ENCODE results near the gene ZNF281. TPM values are rescaled to one million over a fixed set of nuclear protein-coding genes. Genes with fewer than 3 reads are reported as not detected.
"Not testable (repeated sequence)": the region's sequence is repeated elsewhere in the genome, so short reads cannot be mapped to it uniquely, and the experiment has no call there.

Gene ZNF281
- total RNA-seq, 2 experiments from 2014 or later, result 13.5 to 13.7 TPM

- Mint-ChIP-seq H3K4me3 (no peak overlapping the region), H3K4me1 (no peaks in the 10 kb centered on the region), H3K27ac (no peak overlapping the region), H3K27me3 (peaks cover 5% of the 10 kb centered on the region), H3K9me3 (no peaks in the 10 kb centered on the region), H3K36me3 (ENCODE audit: low read depth) (no peaks in the 10 kb centered on the region)
- POLR2A ChIA-PET, result no interaction called here
- CTCF ChIA-PET, result no interaction called here
- DNase-seq, result no peak
Observed at GRCh38 chr1:200422211-200422610, 12.4 kb upstream of the ZNF281 start.

- POLR2A ChIA-PET, result interaction anchor here (0.6 to 0.8 kb wide), 2 partner anchors 9 to 17 kb away, joined by 3 read pairs; no protein-coding TSS in a partner anchor
- H3K36me3 Mint-ChIP-seq (ENCODE audit: low read depth), result no peaks in the 10 kb centered on the region
- peaks cover 2% of the 10 kb centered on the region for H3K4me1 Mint-ChIP-seq
- CTCF ChIA-PET, result no interaction called here
- no peak overlapping the region for H3K4me3 Mint-ChIP-seq
- peaks cover 7% of the 10 kb centered on the region for H3K27me3 Mint-ChIP-seq
- no peaks in the 10 kb centered on the region for H3K9me3 Mint-ChIP-seq
- no peak for DNase-seq
- no peak overlapping the region for H3K27ac Mint-ChIP-seq
Observed at GRCh38 chr1:200415789-200416593, 6.2 kb upstream of the ZNF281 start.

- ChIA-PET CTCF (no interaction called here), POLR2A (interaction anchor here (0.6 kb wide), 1 partner anchor 18 kb away, joined by 3 read pairs; no protein-coding TSS in a partner anchor)
- no peak overlapping the region for H3K4me3 Mint-ChIP-seq
- no peak for DNase-seq
- no peaks in the 10 kb centered on the region for H3K36me3 Mint-ChIP-seq (ENCODE audit: low read depth)
- peaks cover 9% of the 10 kb centered on the region for H3K4me1 Mint-ChIP-seq
- no peak overlapping the region for H3K27ac Mint-ChIP-seq
- no peaks in the 10 kb centered on the region for H3K9me3 Mint-ChIP-seq
- peaks cover 7% of the 10 kb centered on the region for H3K27me3 Mint-ChIP-seq
Observed at GRCh38 chr1:200415227-200415626, 5.4 kb upstream of the ZNF281 start.

DNA sequence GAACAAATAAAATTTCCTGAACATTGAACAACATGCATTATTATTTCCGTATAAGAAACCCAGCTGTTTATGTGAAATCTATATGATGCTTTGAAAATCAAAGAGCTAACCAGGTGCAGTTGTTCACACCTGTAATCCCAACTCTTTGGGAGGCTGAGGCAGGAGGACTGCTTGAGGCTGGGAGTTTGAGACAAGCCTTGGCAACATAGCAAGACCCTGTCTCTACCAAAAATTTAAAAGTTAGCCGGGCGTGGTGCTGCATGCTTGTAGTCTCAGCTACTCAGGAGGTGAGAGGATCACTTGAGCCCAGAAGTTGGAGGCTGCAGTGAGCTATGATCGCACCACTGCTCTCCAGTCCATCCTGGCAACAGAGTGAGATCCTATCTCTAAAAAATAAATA lies 4.8 kb upstream of the ZNF281 start:
- Mint-ChIP-seq H3K36me3 (ENCODE audit: low read depth) (peaks cover 4% of the 10 kb centered on the region), H3K27me3 (peaks cover 7% of the 10 kb centered on the region), H3K9me3 (no peaks in the 10 kb centered on the region), H3K4me3 (no peak overlapping the region), H3K4me1 (peaks cover 14% of the 10 kb centered on the region), H3K27ac (no peak overlapping the region)
- CTCF ChIA-PET, result no interaction called here
- no peak for DNase-seq
- POLR2A ChIA-PET, result no interaction called here

GRCh38 chr1:200413766-200414165 lies 3.9 kb upstream of the ZNF281 start:
- CTCF ChIA-PET; DNase-seq; H3K27me3 Mint-ChIP-seq; H3K27ac Mint-ChIP-seq; H3K9me3 Mint-ChIP-seq; POLR2A ChIA-PET; H3K36me3 Mint-ChIP-seq (ENCODE audit: low read depth); H3K4me3 Mint-ChIP-seq: not testable (repeated sequence)
- peaks cover 18% of the 10 kb centered on the region for H3K4me1 Mint-ChIP-seq

- Mint-ChIP-seq H3K9me3 (no peaks in the 10 kb centered on the region), H3K27ac (no peak overlapping the region), H3K4me3 (no peak overlapping the region)
Observed at GRCh38 chr1:200411406-200412257, 1.8 kb upstream of the ZNF281 start.

DNA sequence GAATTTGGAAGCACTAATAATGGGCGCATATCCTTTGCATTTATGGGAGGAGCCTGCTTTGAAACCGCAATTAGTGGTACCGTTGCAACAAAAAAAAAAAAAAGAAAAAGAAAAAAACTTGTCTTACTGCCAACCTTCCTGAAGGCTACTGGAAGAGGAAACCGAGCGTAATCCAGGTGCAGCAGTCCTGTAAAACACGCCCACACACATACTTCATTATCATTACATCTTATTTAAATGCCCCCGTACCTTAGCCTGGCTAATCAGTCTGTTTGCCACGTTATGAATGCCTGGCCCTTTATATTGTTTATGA lies 686 bp upstream of the ZNF281 start:
- ChIA-PET CTCF (no interaction called here), POLR2A (interaction anchor here (0.6 to 2.4 kb wide), 7 partner anchors 10 to 73 kb away, joined by 3 to 7 read pairs (median 4); no protein-coding TSS in a partner anchor)
- no peak for DNase-seq
- H3K4me1 Mint-ChIP-seq, result peaks cover 47% of the 10 kb centered on the region
- H3K36me3 Mint-ChIP-seq (ENCODE audit: low read depth), result peaks cover 39% of the 10 kb centered on the region
- peak overlapping the region; percentile 98 for H3K4me3 Mint-ChIP-seq
- peaks cover 7% of the 10 kb centered on the region for H3K27me3 Mint-ChIP-seq
- H3K9me3 Mint-ChIP-seq, result no peaks in the 10 kb centered on the region
- H3K27ac Mint-ChIP-seq, result peak overlapping the region; percentile 82

More at GRCh38 chr1:200411406-200412257, 1.8 kb upstream of the ZNF281 start:
- no peak for DNase-seq
- ChIA-PET CTCF (interaction anchor here (0.5 kb wide), 1 partner anchor 266 kb away, joined by 5 read pairs; no protein-coding TSS in a partner anchor), POLR2A (interaction anchor here (0.9 to 2.4 kb wide), 3 partner anchors 11 to 72 kb away, joined by 3 to 7 read pairs (median 3); no protein-coding TSS in a partner anchor)
- peaks cover 37% of the 10 kb centered on the region for H3K4me1 Mint-ChIP-seq
- H3K27me3 Mint-ChIP-seq, result peaks cover 7% of the 10 kb centered on the region
- peaks cover 29% of the 10 kb centered on the region for H3K36me3 Mint-ChIP-seq (ENCODE audit: low read depth)

DNA sequence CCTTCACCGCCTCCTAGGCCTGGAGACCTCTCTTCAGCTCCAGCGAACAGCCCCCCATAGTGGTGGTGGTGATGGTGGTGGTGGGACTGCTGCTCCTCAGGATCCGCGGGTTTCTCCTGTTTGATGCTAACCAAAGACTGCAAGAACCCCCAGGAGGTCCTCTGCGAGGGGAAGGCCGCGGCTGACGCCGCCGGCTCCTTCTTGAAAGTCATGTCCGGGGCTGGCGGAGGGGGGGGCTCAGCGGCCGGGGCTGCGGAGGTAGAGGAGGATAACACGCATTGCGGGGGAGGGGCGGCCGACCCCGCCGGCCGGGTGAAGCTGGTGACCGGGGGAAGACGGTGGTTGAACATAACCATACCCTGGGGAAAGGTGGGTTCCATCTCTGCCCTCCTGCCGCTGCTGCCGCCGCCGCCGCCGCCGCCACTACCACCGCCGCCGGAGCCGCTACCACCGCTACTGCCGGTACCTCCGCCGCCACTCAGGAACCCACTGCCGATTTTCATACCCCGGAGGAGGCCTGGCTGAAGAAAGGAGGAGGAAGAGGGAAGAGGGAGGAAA lies 554 bp downstream of the ZNF281 start:
- ChIA-PET CTCF (interaction anchor here (0.7 kb wide), 1 partner anchor 724 kb away, joined by 3 read pairs; no protein-coding TSS in a partner anchor), POLR2A (interaction anchor here (1.0 to 2.0 kb wide), 6 partner anchors 36 to 74 kb away, joined by 3 to 5 read pairs (median 4); no protein-coding TSS in a partner anchor)
- H3K9me3 Mint-ChIP-seq, result no peaks in the 10 kb centered on the region
- peaks cover 7% of the 10 kb centered on the region for H3K27me3 Mint-ChIP-seq
- peak overlapping the region; percentile 98 for H3K4me3 Mint-ChIP-seq
- peak overlapping the region; percentile 82 for H3K27ac Mint-ChIP-seq
- H3K4me1 Mint-ChIP-seq, result peaks cover 48% of the 10 kb centered on the region
- peaks cover 42% of the 10 kb centered on the region for H3K36me3 Mint-ChIP-seq (ENCODE audit: low read depth)
- DNase-seq, result peak; percentile 53

GRCh38 chr1:200406161-200406797 lies 3.6 kb downstream of the ZNF281 start:
- DNase-seq, result no peak
- CTCF ChIA-PET, result interaction anchor here (0.6 to 0.7 kb wide), 2 partner anchors 32 to 84 kb away, joined by 3 read pairs; no protein-coding TSS in a partner anchor
- Mint-ChIP-seq H3K4me1 (peaks cover 51% of the 10 kb centered on the region), H3K36me3 (ENCODE audit: low read depth) (peaks cover 51% of the 10 kb centered on the region), H3K4me3 (no peak overlapping the region), H3K9me3 (no peaks in the 10 kb centered on the region), H3K27me3 (no peaks in the 10 kb centered on the region), H3K27ac (no peak overlapping the region)
- POLR2A ChIA-PET, result no interaction called here

- Mint-ChIP-seq H3K27ac (no peak overlapping the region), H3K4me1 (peaks cover 45% of the 10 kb centered on the region), H3K27me3 (no peaks in the 10 kb centered on the region), H3K9me3 (no peaks in the 10 kb centered on the region), H3K36me3 (ENCODE audit: low read depth) (peaks cover 51% of the 10 kb centered on the region), H3K4me3 (no peak overlapping the region)
- no peak for DNase-seq
- CTCF ChIA-PET, result no interaction called here
- POLR2A ChIA-PET, result no interaction called here
Observed at GRCh38 chr1:200405264-200405663, 4.6 kb downstream of the ZNF281 start.

DNA sequence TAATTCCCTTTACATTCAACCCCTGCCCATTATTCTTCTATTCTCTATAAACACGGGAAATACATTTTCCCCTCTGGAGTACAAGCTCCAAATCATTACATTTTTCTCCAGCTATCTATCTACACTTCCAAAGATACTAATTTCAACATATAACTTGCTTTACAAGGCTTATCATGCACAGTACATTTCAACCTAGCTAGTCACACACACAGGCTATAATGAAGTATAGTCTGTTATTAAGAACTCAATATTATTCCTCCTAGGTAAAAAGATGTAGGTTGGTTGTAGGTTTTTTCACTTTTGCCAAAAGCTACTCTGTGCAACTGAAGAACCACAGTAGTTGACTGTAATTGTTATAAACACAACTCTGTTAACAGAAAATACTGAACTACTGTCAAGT lies 8.1 kb downstream of the ZNF281 start:
- Mint-ChIP-seq H3K4me3 (no peak overlapping the region), H3K36me3 (ENCODE audit: low read depth) (peaks cover 24% of the 10 kb centered on the region), H3K27ac (no peak overlapping the region), H3K9me3 (no peaks in the 10 kb centered on the region), H3K4me1 (peaks cover 16% of the 10 kb centered on the region), H3K27me3 (no peaks in the 10 kb centered on the region)
- ChIA-PET POLR2A (no interaction called here), CTCF (no interaction called here)
- no peak for DNase-seq

- H3K36me3 Mint-ChIP-seq (ENCODE audit: low read depth), result peaks cover 23% of the 10 kb centered on the region
- no peaks in the 10 kb centered on the region for H3K9me3 Mint-ChIP-seq
- no peak overlapping the region for H3K27ac Mint-ChIP-seq
- no peaks in the 10 kb centered on the region for H3K27me3 Mint-ChIP-seq
- POLR2A ChIA-PET, result no interaction called here
- CTCF ChIA-PET, result no interaction called here
- no peak overlapping the region for H3K4me3 Mint-ChIP-seq
- no peak for DNase-seq
- H3K4me1 Mint-ChIP-seq, result peaks cover 13% of the 10 kb centered on the region
Observed at GRCh38 chr1:200401263-200401662, 8.6 kb downstream of the ZNF281 start.
